ENCODE results near the gene ANAPC10.

DNA sequence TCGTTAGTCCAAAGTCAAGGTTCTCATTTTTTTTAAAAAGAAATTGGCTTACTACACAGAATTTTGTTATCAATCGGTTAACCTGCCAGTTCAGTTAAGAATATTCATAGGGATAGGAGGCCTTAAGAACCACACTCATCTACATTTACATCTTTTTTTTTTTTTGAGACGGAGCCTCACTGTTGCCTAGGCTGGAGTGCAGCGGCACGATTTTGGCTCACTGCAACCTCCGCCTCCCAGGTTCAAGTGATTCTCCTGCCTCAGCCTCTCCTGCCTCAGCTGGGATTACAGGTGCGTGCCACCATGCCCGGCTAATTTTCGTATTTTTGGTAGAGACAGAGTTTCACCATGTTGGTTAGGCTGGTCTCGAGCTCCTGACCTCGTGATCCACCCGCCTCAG lies 33.9 kb upstream of the ANAPC10 start:
- TF ChIP-seq, protein P1, sequence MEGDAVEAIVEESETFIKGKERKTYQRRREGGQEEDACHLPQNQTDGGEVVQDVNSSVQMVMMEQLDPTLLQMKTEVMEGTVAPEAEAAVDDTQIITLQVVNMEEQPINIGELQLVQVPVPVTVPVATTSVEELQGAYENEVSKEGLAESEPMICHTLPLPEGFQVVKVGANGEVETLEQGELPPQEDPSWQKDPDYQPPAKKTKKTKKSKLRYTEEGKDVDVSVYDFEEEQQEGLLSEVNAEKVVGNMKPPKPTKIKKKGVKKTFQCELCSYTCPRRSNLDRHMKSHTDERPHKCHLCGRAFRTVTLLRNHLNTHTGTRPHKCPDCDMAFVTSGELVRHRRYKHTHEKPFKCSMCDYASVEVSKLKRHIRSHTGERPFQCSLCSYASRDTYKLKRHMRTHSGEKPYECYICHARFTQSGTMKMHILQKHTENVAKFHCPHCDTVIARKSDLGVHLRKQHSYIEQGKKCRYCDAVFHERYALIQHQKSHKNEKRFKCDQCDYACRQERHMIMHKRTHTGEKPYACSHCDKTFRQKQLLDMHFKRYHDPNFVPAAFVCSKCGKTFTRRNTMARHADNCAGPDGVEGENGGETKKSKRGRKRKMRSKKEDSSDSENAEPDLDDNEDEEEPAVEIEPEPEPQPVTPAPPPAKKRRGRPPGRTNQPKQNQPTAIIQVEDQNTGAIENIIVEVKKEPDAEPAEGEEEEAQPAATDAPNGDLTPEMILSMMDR (IDR thresholded peaks at IDR 0.05), result no peak
- TF ChIP-seq POLR2AphosphoS5 (IDR thresholded peaks at IDR 0.05; ENCODE audit: low read depth, low read length), result no peak
